HCEC 1CT (cell line): Measurements from ENCODE around the gene KIF20B.
A peak's percentile ranks its signal among the peaks of the same experiment; 100 is the strongest.

Source experiments
- DNase-seq: peaks from one replicate; pipeline ENCODE4 v3.0.0-alpha.2; 2017

The KIF20B gene, protein sequence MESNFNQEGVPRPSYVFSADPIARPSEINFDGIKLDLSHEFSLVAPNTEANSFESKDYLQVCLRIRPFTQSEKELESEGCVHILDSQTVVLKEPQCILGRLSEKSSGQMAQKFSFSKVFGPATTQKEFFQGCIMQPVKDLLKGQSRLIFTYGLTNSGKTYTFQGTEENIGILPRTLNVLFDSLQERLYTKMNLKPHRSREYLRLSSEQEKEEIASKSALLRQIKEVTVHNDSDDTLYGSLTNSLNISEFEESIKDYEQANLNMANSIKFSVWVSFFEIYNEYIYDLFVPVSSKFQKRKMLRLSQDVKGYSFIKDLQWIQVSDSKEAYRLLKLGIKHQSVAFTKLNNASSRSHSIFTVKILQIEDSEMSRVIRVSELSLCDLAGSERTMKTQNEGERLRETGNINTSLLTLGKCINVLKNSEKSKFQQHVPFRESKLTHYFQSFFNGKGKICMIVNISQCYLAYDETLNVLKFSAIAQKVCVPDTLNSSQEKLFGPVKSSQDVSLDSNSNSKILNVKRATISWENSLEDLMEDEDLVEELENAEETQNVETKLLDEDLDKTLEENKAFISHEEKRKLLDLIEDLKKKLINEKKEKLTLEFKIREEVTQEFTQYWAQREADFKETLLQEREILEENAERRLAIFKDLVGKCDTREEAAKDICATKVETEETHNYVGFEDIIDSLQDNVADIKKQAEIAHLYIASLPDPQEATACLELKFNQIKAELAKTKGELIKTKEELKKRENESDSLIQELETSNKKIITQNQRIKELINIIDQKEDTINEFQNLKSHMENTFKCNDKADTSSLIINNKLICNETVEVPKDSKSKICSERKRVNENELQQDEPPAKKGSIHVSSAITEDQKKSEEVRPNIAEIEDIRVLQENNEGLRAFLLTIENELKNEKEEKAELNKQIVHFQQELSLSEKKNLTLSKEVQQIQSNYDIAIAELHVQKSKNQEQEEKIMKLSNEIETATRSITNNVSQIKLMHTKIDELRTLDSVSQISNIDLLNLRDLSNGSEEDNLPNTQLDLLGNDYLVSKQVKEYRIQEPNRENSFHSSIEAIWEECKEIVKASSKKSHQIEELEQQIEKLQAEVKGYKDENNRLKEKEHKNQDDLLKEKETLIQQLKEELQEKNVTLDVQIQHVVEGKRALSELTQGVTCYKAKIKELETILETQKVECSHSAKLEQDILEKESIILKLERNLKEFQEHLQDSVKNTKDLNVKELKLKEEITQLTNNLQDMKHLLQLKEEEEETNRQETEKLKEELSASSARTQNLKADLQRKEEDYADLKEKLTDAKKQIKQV (N-terminal part only)

DNA sequence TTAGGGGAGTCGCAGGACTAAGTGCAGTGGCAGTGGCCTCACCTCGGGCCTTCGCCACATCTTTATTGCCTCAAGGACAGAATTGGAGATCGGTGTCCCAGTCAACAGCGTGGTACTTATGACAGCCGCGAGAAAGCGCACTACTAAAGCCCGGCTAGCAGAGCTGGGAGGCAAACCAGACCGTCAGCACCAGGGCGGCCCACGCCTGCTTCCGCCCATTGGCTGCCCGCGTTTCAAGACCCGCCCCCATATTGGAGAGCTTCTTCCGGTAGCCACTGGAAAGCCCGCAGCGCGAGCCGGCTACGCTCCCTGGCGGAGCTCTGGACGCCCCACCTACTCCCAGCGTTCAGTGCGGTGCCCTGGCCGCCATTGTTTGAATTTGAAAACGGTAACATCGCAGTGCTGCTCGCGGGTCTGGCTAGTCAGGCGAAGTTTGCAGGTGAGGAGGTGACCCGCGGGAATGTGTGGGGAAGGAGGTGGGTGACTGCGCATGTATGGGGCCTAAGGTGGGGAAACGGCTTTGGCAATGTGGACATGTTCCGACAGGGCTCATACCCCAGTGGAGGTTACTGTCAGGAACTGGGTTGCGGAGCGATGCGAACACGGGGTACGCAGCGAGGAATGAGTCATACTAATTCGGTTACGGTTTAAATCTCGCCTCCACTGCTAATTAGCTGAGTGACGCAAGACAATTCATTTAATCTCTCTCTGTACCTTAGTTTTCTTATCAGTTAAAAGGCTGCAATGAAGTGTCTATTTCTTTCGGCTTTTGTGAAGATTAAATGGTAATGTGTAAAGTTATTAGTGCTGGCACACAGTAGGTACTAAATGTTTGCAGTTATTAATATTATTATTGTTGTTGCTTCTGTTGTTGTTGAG is at the start of gene KIF20B:
KIF20B (plus strand) TSS at position 349 of the 879 bp plus-strand sequence. CDS start 3,705 bp downstream, outside the sequence.
- peak; percentile 99 for DNase-seq

DNA sequence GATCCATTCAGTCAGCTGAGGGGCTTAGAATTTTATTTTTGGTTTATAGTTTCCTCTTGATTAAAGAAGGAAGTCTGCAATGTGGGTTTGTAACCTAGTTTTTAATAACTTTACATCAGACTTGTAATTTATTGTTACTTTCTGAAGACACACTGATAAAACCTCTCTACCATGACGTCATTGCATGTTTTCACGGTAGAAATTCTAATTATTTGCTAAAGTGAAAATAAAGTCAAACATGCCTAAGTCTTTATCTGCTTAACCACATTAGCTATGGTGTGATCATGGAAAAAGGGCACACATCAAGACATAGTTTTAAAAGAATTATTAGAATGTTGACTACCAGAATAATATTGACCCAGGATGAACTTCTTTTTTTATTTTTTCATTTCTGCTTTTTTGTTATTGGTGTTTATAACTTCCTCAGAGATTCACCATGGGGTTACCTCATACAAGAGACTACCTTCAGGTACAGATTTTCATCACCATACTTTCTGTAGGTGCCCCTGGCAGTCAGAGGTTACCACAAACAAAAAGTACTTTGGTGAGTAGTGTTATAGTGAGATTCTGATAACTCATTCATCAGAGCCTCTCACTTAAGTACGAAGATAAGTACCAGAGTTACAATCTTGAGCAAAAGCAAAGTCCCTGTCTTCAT is 49.3 kb upstream of the KIF20B start:
- DNase-seq, result no peak

DNA sequence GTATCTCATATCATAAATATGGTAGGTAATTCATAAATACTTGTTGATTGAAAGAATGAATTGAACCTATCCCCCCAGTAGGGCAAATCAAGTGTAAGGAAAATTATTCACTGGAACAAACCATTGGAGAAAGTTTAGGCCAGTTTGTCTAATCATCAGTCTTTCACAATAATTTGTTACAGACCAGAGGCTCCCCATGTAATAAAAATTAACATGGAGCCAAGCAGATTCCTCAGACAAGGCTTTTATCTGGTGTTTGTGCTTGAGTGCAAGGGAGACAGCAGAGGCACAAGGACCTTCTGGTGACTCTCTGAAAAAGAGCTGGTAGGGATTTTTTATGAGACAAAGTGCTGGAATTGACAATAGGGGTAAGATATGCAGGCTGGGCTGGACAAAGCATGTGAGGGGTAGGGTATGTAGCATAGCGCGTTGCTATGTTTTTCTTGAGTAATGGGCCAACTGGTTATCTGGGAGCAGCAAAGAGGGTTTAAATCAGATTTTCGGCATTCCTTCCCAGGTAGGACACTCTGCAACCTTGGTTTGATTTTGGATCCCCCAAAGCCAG is 48.5 kb upstream of the KIF20B start:
- no peak for DNase-seq

DNA sequence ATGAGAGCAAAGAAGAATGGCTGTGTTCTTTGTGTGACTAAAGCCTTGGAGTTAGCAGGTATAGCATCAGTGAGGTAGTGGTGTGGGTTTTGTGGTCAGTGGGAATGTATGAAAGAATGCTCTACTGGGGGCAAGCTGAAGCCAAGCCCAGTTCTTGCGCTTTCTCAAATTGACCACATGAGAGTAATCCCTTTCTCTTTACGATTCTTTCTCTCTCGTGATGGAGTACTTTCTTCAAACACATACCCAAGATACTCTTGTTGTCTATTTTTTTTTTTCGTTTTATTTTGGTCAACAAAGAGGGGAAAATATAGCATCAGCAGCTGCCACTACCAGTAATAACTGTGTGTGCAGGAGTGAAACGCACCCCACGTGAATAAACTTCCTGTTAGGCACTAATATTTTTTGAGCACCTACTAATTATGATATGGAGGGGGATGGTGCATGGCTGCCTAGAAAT is 48.0 kb upstream of the KIF20B start:
- DNase-seq, result no peak

DNA sequence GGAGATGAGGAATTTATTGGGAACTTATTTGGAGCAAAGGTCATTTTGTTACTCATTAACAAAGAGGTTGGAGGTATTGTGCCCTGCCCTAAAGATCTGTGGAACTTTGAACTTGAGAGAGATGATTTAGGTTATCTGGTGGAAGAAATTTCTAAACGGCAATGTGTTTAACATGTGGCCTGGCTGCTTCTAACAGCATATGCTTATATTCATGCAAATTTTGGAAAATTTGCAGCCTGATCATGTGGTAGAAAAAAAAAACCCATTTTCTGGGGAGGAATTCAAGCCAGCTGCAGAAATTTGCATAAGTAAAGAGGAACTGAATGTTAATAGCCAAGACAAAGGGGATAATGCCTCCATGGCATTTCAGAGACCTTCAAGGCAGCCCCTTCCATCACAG is 45.7 kb upstream of the KIF20B start:
- DNase-seq, result no peak

DNA sequence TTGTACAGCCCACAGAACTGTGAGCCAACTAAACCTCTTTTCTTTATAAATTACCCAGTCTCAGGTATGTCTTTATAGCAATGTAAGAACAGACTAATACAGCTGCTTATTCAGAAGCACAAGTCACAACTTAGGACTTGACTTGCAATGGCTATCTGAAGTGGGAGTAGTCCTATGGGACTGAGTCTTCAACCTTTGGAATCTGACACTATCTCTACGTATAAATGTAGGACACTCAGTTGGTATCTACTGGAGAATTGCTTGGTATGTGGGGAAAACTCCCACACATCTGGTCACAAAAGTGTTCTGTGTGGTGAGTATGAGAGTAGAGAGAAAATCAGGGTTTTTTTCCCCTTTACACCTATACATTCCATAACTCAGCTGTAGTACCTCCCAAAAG is 44.1 kb upstream of the KIF20B start:
- no peak for DNase-seq

DNA sequence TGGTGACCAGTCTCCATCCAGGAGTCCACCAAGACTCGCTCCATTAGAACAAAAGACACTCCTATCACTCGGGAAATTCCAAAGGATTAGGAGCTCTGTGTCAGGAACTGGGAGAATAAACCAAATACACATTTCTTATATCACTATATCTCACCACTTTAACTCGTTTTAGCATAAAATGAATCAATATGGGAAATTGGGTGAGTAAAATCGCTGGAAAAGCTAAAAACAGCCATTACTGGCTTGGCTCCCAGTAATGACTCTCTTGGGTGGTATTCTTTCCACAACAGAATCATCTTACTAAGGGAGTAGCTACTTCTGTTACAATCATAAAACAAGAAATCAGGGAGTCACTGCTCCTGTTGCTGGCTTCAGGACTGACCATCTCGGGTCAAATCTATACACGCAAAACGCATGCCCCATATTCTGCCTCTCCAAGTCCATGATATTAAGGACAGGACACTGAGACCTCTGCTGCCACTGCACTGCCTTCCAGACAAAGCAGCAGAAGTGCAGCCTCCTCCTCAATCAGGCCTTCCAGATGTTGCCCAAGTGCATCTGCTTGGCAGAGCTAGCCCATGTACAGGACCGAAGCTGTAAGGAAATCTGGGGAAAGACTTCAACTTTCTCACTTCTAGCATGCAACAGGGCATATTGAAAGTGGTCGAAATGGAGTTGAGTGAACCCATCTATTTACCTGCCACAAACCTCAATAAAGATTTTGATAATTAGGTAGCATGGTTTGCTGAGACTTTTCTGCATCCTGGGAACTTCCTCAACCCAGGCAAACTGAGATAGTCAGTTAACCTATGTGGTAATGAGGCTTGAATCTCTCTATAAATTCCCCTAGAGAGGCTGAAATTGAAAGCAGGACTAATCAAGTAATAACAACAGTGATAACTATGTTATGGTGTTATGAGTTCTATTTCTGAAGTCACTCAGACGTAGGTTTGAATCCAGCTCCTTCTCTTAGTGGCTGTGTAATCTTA is 42.0 kb upstream of the KIF20B start:
- DNase-seq, result peak; percentile 83

DNA sequence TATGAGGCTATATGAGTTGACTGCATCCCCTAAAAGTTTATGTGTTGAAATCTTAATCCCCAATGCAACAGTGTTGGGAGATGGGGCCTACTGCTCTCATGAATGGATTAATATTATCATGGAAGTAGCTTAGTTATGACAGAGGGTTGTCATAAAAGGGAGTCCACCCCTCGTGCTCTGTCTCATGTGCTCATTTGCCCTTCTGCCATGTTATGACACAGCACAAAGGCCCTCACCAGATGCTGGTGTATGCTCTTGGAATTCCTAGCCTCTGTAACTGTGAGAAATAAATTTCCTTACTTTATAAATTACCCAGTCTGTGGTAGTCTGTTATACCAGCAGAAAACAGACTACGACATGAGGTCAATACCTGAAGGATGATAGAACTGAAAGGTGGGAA is 38.8 kb upstream of the KIF20B start:
- peak; percentile 3 for DNase-seq

DNA sequence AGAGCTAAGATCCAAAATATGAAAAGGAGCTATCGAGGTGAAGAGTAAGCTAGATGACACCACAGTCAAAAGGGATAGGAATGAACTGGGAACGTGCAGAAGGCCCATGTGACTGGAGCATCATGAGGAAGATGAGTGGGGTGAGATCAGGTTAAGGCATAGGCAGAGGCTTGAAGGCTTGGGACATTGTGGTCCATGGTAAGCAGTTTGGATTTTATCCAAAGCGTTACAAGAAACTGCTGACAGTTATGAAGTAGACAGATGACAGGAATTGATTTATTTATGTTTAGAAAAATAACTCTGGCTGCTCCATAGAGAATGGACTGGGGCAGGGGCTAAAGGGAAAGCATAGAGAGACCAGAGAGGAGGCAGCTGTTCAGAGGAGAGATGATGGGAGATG is 38.2 kb upstream of the KIF20B start:
- DNase-seq, result no peak

DNA sequence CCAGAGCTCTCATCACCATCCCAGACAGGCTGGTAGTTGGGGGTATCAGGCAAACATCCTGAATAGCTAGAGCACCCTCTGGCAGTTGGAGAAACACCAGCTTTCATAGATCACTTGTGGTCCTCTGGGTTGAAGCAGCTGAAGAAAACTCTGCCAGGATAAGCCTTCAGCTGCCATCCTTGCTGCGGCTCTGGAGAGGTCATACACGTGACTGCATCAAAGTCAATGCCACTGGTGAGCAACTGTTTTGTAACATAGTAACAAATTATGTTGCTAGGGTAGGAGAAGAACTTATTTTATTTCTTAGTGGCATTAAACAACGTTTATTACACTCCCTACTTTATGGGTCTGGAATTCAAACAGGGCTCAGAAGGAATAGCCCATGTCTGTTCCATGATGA is 37.2 kb upstream of the KIF20B start:
- DNase-seq, result no peak

DNA sequence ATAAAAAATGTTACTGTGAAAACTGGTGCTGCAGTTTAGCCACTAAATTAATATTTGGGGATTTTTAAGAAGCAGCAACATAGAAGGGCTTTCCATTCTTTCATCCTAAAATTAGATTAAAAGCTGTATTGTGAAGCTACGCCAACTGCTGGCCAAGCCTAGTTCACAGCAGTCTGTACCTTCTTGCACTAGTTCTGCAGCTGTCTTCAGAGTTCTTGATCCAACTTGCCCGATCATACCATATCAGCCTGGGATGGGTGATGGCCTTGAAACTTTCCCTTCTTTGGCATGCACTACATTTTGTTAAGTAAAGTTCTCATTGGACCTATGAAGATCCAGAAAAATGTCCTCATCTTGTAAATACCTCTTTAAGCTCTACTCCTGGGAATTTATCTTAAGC is 36.1 kb upstream of the KIF20B start:
- no peak for DNase-seq

DNA sequence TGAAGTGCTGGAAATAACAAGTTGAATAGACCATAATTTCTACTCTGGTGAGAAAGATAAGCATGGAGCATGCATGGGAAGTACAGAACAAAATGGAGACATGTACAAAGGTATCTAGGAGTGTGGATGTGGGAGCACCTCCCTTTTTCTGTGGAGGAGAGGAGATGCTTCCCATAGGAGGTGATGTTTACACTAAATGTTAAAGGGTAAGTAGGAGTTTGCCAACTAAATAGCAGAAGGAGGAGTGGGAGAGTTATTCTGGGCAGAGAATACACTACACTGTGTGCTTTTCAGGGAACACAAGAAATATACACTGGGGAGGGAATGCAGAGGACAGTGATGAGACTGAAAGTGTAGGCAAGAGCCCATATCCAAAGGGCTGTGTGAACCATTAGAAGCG is 35.3 kb upstream of the KIF20B start:
- DNase-seq, result no peak

DNA sequence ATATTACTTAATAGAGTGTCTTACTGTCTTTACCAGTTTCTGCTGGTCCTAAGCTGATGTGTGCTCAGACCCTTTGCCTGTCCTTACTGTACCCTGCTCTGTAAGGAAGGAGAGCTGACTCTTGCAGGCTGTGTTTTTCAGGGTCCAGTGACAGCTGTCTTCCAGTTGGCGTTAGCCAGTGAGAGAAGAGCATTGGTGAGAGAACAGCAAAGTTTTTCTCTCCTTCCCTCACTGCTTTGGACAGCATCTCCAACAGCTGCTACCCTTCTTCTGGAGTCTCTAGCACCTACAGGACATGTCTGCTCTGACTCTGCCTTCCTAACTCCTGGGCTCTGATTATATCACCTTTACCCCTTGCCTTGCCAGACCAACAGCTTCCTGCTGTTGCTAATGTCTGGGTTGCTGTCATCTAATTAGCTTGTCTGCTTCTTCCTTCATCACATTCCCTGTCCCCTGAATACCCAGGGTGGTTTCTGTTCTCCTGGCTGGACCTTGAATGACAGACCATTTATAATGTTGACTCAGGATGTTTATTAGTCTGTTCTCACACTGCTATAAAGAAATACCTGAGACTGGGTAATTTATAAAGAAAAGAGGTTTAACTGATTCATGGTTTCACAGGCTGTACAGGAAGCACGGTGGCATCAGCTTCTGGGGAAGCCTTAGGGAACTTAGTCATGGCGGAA is 32.9 kb upstream of the KIF20B start:
- no peak for DNase-seq

DNA sequence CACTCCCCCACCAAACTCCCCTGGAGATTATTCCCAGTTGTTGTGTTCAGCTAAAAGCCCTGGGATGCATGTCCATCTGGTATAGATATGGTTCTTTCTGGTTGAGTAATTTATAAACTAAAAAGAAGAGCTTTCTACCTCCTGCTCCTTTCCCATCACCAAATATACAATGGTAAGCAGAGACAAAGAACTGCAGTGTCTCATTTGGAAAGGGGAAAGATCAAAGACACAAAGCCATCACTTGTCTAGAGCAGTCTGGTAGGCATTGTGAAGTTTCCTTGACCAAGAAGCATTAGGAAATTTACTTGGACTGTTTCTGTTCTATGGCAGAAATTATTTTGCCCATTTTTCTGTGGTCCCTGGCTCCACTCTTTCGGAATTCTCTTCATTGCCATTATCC is 31.4 kb upstream of the KIF20B start:
- DNase-seq, result no peak

DNA sequence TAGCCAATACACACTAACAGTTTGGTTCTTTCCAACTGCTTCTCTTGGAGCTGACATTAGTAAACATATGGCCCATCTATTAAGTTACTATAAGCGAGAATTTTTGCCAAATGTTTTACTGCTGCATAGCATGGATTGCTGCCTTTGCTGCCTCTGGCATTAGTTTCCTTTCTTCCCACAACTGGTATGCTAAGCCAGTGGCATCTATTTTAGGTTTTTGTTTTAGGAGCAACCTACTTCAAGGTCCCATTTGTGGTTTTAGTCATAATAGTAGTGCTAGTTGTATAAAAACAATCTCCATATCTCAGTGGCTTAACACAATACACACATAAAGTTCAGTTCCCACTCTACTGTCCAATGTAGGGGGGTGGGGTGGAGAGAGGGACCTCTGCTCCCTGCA is 30.5 kb upstream of the KIF20B start:
- no peak for DNase-seq

DNA sequence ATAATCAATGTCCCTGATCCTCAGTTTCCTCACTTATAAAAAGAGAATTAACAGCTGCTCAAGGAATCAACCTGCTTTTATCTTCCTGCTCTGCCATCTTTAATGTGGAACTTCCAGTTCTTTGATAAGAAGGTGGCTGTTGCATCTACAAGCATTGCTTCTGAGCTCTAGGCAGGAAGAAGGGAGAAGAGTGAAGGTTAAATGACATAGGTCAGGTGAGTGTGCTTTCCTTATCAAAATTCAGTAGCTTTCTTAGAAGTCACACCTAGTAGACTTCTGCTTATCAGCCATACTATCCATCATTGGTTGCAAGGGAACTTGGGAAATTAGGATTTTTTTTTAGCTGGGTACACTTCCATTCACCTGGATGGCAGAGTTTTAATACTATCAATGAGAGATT is 24.0 kb upstream of the KIF20B start:
- DNase-seq, result no peak

DNA sequence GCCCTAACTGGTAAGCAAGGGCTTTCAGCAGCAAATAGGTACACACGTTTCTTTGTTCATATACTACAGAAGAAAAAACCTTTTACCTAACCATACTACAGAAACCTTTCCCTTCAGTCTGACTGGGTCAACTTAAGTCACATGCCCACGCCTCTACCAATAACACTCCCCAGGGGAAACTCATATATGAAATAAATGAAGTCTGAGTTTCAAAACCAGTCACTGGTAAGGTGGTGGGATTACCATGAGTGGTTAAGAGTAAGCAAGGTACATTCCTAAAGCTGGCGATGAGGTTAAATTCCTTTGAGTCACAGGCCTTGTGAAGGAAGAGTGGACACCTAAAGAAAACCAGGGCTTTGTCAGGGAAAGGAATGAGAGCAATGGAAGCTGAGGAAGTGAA is 21.4 kb upstream of the KIF20B start:
- no peak for DNase-seq

DNA sequence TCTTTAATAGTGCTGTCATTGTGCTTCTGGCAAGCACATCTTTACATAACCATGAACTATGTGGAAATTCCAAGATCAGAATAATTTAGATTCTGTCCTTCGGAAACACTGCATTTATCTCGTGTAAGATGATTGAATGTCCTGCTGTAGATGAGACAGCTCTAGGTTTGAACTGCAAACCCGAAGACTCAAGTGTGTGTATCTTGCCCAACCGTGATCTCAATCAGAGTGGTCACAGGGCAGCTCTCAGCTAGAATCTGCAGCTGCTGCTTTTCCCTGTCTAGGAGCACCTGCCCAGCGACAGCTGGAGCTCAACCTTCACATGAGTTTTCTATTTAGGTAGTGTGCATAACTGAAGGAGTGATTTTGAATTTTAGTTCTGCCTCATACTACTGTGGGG is 17.5 kb upstream of the KIF20B start:
- no peak for DNase-seq

DNA sequence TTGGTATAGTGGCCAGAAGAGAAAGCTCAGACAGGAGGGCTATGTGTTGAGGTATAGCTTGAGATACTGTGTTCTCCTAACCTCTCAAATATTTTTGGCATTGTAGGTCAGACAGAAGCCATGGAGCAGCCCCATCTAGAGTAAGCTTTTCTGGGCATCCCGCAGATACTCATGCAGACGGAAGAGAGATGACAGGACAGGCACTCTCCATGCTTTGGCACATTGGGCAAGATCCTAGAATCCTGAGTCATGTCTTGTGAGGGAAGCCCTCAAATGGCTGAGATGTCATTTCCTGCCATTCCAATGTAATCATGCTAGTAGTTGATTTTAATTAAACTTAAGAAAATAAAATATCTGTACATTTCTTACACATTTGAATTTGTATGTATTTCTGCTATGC is 16.8 kb upstream of the KIF20B start:
- DNase-seq, result peak; percentile 65
